GM18517 (cell line): Measurements from ENCODE around the gene MIGA2.

Experiments used
- ATAC-seq: cut with Tn5 transposase; IDR thresholded peaks from one replicate; pipeline ENCODE4 v1.9.1; 2021; ENCODE audit warnings: mild to moderate bottlenecking, moderate library complexity; ENCODE audit not compliant: unreplicated experiment

MIGA2 gene

GRCh38 chr9:129070696-129071525 lies 34.5 kb downstream of the MIGA2 start:
- ATAC-seq: no peak

- ATAC-seq: no peak
These were observed 35.2 kb downstream of the MIGA2 start for GRCh38 chr9:129071526-129072126.

- no peak for ATAC-seq
These were observed 35.7 kb downstream of the MIGA2 start for GRCh38 chr9:129072171-129072570.

- no peak for ATAC-seq
These were observed 37.0 kb downstream of the MIGA2 start for GRCh38 chr9:129073404-129073803.

GRCh38 chr9:129074106-129074505 lies 37.7 kb downstream of the MIGA2 start:
- ATAC-seq: no peak

- ATAC-seq: no peak
These were observed 39.7 kb downstream of the MIGA2 start for GRCh38 chr9:129075996-129076639.

- no peak for ATAC-seq
These were observed 40.2 kb downstream of the MIGA2 start for GRCh38 chr9:129076640-129077037.

GRCh38 chr9:129077236-129077635 lies 40.8 kb downstream of the MIGA2 start:
- ATAC-seq: no peak

- ATAC-seq: no peak
These were observed 42.5 kb downstream of the MIGA2 start for GRCh38 chr9:129078691-129079503.

GRCh38 chr9:129079829-129080228 lies 43.4 kb downstream of the MIGA2 start:
- ATAC-seq: no peak

- ATAC-seq: no peak
These were observed 43.8 kb downstream of the MIGA2 start for GRCh38 chr9:129080298-129080600.

- peak; percentile 89 for ATAC-seq
These were observed 44.4 kb downstream of the MIGA2 start, which contains the start of gene DOLPP1 for GRCh38 chr9:129080601-129081387. Gene DOLPP1, plus strand, starts transcription at chr9:129081111. Its CDS starts 21 bp downstream, at chr9:129081132.

- ATAC-seq: no peak
These were observed 45.0 kb downstream of the MIGA2 start for GRCh38 chr9:129081388-129081904.

GRCh38 chr9:129084087-129084486 lies 47.7 kb downstream of the MIGA2 start:
- ATAC-seq: no peak

- ATAC-seq: no peak
These were observed 52.8 kb downstream of the MIGA2 start for GRCh38 chr9:129089246-129089645.

GRCh38 chr9:129093602-129094386 lies 57.4 kb downstream of the MIGA2 start:
- no peak for ATAC-seq

- no peak for ATAC-seq
These were observed 58.2 kb downstream of the MIGA2 start for GRCh38 chr9:129094387-129095169.

- no peak for ATAC-seq
These were observed 58.8 kb downstream of the MIGA2 start for GRCh38 chr9:129095170-129095667.
